ENCODE measurements around the gene CHRNA4. TPM values are rescaled to one million over a fixed set of nuclear protein-coding genes. Genes with fewer than 3 reads are reported as not detected.

CHRNA4 gene
- total RNA-seq, 2 experiments from 2014 or later: not detected

DNA sequence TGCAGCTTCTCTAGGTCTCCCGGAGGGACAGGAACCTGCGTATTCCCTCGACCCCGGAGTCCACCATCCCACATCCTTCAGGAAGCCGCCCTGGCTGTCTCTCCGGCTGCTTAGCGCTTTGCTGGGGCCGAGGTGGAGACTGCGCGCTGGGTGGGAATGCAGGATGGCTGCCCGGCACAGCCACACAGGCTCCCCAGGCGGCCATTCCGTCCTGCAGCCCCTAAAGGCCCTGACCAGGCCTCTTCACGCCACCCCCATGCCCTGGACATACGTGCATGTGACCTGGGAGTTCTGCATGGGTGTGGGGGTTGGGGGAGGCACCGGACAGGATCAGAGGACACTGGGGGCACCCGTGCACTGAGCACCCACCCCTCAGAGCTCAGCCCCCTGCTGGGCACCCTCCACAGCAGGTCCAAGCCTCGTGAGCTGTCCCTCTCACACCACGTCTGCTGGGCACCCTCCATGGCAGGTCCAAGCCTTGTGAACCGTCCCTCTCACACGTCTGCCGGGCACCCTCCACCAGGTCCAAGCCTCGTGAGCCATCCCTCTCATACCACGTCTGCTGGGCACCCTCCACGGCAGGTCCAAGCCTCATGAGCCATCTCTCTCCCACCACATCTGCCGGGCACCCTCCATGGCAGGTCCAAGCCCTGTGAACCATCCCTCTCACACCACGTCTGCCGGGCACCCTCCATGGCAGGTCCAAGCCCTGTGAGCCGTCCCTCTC is 40.4 kb upstream of the CHRNA4 start:
- DNase-seq: no peak
- no peaks in the 10 kb centered on the region for H3K27me3 Mint-ChIP-seq
- CTCF ChIA-PET: no interaction called here
- intact Hi-C loops (cut with micrococcal nuclease): no loop called here
- TF ChIP-seq, protein P1, sequence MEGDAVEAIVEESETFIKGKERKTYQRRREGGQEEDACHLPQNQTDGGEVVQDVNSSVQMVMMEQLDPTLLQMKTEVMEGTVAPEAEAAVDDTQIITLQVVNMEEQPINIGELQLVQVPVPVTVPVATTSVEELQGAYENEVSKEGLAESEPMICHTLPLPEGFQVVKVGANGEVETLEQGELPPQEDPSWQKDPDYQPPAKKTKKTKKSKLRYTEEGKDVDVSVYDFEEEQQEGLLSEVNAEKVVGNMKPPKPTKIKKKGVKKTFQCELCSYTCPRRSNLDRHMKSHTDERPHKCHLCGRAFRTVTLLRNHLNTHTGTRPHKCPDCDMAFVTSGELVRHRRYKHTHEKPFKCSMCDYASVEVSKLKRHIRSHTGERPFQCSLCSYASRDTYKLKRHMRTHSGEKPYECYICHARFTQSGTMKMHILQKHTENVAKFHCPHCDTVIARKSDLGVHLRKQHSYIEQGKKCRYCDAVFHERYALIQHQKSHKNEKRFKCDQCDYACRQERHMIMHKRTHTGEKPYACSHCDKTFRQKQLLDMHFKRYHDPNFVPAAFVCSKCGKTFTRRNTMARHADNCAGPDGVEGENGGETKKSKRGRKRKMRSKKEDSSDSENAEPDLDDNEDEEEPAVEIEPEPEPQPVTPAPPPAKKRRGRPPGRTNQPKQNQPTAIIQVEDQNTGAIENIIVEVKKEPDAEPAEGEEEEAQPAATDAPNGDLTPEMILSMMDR (IDR thresholded peaks at IDR 0.05): no peak
- no peaks in the 10 kb centered on the region for H3K9me3 Mint-ChIP-seq
- POLR2A ChIA-PET: no interaction called here
- no peak overlapping the region for H3K27ac Mint-ChIP-seq
- ATAC-seq: no peak
- no peaks in the 10 kb centered on the region for H3K4me1 Mint-ChIP-seq (ENCODE audit: low read depth)
- H3K4me3 Mint-ChIP-seq: no peak overlapping the region
- no peaks in the 10 kb centered on the region for H3K36me3 Mint-ChIP-seq (ENCODE audit: low read depth)

DNA sequence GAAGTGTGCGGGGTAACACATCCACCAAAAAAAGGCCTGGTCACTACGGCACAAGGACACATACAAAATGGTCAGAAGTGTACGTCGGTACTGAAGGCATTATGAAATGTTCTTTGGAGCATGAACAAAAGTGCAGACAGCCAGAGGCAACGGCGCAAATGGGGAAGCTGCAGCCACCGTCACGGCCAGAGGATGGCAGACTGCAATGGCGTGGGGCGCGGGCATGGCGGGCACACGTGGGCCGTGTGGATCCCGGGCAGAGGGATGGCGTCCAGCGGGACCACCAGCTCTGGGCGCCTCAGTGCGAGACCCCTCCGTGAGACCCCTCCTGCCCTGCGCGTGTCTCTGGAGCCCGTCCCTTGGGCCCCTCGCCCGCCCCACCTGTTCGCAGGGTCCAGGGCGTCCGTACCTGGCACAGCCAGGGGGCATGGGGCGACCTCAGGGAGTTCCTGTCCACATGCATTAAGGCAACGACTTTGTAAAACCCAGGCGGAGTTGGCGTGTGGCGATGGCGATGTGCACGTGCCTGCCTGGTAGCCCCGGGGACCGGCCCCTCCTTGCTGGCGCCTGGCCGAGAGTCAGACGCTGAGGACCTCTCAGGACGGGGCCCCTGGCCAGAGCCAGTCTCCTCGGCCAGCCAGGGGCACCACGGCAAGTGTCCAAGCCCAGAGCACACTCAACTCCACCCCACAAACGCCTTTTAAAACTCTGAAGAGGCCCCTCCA is 39.5 kb upstream of the CHRNA4 start:
- no peaks in the 10 kb centered on the region for H3K9me3 Mint-ChIP-seq
- TF ChIP-seq, protein P1 (IDR thresholded peaks at IDR 0.05): no peak
- H3K27me3 Mint-ChIP-seq: no peaks in the 10 kb centered on the region
- ATAC-seq: no peak
- ChIA-PET POLR2A (no interaction called here), CTCF (no interaction called here)
- DNase-seq: no peak
- H3K36me3 Mint-ChIP-seq (ENCODE audit: low read depth): no peaks in the 10 kb centered on the region
- intact Hi-C loops (cut with micrococcal nuclease): no loop called here
- no peaks in the 10 kb centered on the region for H3K4me1 Mint-ChIP-seq (ENCODE audit: low read depth)
- no peak overlapping the region for H3K27ac Mint-ChIP-seq
- H3K4me3 Mint-ChIP-seq: no peak overlapping the region

DNA sequence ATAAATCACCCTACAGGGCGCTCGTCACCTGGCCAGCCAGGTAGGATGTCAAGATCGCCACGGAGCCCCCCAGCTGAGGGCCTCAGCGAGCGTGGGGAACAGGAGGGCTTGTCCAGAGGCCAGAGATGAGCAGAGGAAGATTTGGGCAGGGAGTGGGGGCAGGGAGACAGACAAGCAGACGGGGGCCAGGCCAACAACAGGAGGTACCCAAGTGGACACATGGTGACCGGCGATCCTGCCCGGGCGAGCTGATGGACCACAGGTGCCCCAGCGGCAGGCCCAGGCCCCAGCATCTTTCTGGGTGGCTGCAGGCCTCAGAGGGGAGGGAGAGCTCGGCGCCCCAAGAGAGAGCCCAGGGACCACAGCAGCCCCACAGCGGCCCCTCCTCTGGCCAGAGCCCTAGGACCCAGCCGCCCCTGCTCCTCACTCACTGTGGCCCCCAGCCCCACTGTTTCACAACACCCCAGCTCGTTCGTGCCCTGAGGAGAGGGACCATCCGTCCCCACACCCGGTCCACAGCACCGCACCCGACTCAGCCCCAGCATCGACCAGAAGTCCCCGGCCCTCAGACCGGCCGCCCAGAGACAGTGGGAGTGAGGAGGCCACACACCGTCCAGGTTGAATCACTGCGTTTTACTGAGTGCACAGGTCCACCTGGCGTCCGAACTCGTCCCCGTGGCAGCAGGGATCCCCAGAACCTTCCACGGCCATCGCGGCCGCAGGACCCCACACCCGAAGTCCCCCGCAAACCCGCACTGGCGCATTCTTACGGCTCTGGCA is 38.6 kb upstream of the CHRNA4 start:
- TF ChIP-seq, protein P1 (IDR thresholded peaks at IDR 0.05): no peak
- intact Hi-C loops (cut with micrococcal nuclease): no loop called here
- Mint-ChIP-seq H3K9me3 (no peaks in the 10 kb centered on the region), H3K36me3 (ENCODE audit: low read depth) (no peaks in the 10 kb centered on the region), H3K4me3 (no peak overlapping the region), H3K27ac (no peak overlapping the region), H3K4me1 (ENCODE audit: low read depth) (no peaks in the 10 kb centered on the region), H3K27me3 (no peaks in the 10 kb centered on the region)
- ChIA-PET CTCF (no interaction called here), POLR2A (no interaction called here)
- ATAC-seq (no peak), DNase-seq (no peak)

DNA sequence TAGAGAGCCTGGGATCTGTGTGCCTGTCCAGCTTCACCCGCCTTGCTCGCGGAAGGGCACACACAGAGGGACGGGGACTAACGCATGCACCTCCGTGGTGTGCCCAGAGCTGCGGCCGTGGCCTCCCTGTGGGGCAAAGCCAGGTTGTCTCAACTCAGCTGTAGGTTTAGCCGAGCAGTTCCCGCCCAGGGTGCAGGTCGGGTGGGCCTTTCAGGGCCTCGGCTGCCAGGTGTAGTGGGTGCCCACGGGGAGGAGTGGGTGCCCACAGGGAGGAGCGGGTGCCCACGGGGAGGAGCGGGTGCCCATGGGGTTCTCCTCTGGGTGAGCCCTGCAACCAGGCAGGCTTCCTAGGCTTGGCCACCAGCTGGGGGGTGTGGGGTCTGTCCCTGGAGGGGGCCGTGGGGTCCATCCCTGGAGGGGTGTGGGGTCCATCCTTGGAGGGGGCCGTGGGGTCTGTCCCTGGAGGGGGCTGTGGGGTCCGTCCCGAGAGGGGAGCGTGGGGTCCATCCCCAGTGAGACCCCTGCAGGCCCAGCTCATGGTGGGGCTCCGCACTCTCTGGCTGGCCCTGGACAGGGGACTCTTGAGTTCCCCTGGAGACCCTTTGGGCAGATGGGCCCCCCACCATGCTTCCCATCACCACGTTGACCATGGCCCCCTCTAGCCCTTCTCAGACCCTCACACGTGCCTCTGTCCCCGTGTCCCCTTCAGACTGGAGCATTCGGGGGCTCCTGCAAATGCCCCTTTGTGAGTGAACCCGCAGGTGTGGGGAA is 37.8 kb upstream of the CHRNA4 start:
- Mint-ChIP-seq H3K4me1 (ENCODE audit: low read depth) (no peaks in the 10 kb centered on the region), H3K4me3 (no peak overlapping the region), H3K9me3 (no peaks in the 10 kb centered on the region), H3K27me3 (no peaks in the 10 kb centered on the region), H3K27ac (no peak overlapping the region), H3K36me3 (ENCODE audit: low read depth) (no peaks in the 10 kb centered on the region)
- TF ChIP-seq, protein P1 (IDR thresholded peaks at IDR 0.05): no peak
- no peak for ATAC-seq
- intact Hi-C loops (cut with micrococcal nuclease): no loop called here
- ChIA-PET CTCF (no interaction called here), POLR2A (no interaction called here)
- DNase-seq: no peak
